CD4-positive, alpha-beta T cell treated with Interleukin-17A for 1 hour (primary cell): ENCODE data around the gene ZNF581.

Experiments
- DNase-seq: peaks from one replicate; pipeline ENCODE4 v3.0.0-alpha.2; 2020

The ZNF581 gene

DNA sequence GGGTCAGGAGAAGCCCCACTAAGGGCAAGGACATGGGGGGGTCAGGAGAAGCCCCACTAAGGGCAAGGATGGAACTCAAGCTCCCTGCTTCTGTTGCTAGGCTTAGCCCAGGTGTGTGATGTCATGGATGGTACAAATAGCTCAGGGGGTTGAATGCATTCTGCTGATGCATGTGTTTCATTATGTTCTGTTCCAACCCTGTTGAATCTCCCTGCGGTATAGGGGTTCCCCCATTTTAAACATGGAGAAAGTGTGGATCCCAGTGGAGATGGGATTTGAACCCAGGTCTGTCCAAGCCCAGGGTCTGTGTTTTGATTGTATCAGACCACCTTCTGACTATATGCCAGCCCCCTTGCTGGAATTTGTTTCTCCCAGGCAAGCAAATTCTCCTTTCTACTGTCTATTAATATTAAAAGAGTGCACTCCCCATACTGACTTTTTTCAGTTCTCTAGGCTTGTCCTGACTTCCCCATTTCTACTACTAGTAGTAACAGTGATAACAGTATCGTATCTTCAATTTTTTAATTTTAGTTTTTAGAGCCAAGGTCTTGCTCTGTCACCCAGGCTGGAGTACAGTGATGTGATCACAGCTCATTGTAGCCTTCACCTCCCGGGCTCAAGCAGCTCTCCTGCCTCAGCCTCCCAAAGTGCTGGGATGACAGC is 31.3 kb upstream of the ZNF581 start:
- DNase-seq = no peak

- DNase-seq = no peak
These were observed 30.1 kb upstream of the ZNF581 start for GRCh38 chr19:55613396-55613795.

DNA sequence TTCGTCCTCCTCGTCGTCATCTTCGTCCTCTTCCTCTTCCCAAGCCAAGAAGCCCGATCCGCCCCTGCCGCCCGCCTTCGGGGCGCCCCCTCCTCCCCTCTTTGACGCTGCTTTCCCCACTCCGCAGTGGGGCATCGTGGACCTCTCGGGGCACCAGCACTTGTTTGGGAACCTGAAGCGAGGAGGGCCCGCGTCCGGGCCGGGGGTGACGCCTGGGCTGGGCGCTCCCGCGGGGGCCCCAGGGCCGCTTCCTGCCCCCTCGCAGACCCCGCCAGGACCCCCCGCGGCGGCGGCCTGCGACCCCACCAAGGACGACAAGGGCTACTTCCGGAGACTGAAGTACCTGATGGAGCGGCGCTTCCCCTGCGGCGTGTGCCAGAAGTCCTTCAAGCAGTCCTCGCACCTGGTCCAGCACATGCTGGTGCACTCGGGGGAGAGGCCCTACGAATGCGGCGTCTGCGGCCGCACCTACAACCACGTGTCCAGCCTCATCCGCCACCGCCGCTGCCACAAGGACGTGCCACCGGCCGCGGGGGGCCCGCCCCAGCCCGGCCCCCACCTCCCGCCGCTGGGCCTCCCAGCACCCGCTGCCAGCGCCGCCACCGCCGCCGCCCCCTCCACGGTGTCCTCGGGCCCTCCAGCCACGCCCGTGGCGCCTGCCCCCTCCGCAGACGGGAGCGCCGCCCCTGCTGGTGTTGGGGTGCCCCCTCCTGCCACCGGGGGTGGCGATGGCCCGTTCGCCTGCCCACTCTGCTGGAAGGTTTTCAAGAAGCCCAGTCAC is 29.3 kb upstream of the ZNF581 start:
- no peak for DNase-seq

DNA sequence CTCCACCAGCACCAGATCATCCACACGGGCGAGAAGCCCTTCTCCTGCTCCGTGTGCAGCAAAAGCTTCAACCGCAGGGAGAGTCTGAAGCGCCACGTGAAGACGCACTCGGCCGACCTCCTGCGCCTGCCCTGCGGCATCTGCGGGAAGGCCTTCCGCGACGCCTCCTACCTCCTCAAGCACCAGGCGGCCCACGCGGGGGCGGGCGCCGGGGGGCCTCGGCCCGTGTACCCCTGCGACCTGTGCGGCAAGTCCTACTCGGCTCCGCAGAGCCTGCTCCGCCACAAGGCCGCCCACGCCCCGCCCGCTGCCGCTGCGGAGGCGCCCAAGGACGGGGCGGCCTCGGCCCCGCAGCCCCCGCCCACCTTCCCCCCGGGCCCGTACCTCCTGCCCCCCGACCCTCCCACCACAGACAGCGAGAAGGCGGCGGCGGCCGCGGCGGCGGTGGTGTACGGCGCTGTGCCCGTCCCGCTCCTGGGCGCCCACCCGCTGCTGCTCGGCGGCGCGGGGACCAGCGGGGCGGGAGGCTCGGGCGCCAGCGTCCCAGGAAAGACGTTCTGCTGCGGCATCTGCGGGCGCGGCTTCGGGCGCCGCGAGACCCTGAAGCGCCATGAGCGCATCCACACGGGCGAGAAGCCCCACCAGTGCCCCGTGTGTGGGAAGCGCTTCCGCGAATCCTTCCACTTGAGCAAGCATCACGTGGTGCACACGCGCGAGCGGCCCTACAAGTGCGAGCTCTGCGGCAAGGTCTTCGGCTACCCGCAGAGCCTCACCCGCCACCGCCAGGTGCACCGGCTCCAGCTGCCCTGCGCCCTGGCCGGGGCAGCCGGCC is 28.5 kb upstream of the ZNF581 start:
- DNase-seq = no peak

- no peak for DNase-seq
These were observed 27.7 kb upstream of the ZNF581 start for GRCh38 chr19:55615543-55616394.

DNA sequence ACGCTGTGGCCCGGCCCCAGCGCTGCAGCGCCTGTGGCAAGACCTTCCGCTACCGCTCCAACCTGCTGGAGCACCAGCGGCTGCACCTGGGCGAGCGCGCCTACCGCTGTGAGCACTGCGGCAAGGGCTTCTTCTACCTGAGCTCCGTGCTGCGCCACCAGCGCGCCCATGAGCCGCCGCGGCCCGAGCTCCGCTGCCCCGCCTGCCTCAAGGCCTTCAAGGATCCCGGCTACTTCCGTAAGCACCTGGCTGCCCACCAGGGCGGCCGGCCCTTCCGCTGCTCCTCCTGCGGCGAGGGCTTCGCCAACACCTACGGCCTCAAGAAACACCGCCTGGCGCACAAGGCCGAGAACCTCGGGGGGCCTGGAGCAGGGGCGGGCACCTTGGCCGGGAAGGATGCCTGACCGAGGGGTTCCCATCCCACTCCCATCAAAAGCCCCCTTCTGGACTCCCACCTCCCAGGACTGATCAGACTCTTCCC is 27.0 kb upstream of the ZNF581 start:
- DNase-seq = no peak

DNA sequence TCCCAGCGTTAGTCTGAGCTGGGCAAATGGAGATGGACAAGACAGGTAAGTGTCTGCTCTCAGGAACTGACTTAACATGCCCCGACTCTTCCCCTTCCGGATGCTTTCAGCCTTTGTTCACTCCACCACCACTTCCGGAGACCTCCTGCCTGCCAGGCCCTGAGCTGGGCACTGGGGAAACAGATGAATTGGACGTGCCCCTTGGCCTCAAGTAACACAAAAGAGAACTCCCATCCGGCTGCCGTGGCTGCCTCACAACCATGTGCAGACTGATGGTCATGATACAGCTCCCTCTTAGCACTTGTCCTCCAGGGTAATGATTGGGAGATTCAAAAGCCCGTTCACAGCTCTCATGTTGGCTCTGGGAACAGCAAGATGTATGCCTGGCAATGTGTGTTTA is 26.0 kb upstream of the ZNF581 start:
- DNase-seq = no peak

DNA sequence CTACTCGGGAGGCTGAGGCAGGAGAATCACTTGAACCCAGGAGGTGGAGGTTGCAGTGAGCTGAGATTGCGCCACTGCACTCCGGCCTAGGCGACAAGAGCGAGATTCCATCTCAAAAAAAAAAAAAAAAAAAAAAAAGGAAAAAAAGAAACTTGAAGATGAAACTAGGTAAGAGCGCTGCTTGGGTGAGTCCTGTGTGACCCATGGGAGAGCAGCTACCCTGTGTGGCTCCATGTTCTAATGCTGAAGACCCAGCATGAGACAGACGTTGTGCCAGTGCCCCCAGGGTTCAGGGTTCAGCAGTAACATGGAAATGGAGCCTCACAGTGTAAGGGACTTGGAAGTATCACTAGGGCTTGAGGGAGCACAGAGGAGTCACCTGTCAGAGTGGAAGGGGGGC is 25.0 kb upstream of the ZNF581 start:
- DNase-seq = no peak

DNA sequence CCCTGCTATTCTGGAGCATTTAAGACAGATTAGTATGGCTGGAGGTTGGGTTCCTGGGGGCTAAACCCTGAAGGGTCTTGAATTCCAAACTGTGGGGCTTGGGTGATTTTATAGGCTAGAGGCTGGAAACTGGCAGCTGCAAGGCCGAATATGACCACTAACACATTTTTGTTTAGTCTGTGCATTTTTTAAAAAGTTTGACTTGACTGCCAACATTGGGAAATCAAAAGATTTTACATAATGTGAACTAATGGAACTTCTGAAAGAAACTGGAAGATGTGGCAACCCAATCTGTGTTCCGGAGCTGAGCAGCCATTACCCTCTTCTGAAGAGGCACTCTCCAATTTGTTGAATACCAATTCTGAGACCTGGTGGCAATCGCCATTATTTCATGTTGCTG is 24.2 kb upstream of the ZNF581 start:
- no peak for DNase-seq

DNA sequence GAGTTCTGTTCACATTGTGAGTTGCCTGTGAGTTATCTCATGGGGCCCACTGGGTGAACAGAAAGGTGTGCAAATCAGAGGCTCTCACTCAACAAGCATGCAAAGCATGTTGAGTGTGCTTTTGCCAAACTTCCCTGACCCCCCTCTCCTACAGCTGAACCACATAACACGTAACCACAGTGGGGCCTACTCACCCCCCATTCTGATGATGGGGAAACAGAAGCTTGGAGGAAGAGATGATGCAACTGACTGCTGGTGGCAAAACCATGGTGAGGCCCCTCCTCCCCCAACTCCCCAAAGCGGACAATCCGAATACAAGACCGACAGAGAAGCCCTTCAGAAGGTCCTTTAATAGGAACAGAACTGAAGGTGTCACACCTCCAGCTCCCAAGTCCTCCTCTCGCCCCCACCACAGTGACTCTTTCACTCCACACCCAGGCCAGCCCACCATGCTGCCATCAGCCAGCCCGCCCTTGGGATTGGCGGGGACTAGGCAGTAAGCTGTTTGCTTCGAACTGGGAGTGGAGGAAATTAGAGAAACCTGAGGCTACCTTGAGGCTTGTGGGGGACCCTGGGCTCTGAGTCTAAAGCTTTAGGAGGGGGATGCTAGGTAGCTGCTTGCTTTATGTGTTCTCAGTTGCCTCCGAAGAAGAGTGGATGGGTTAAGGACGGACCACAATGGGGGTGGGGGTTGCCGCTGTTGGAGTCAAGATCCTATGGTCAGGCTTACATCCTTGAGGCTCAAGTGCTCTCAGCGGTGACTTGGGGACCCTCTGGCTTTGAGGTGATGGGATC is 22.8 kb upstream of the ZNF581 start:
- DNase-seq = peak; percentile 44

DNA sequence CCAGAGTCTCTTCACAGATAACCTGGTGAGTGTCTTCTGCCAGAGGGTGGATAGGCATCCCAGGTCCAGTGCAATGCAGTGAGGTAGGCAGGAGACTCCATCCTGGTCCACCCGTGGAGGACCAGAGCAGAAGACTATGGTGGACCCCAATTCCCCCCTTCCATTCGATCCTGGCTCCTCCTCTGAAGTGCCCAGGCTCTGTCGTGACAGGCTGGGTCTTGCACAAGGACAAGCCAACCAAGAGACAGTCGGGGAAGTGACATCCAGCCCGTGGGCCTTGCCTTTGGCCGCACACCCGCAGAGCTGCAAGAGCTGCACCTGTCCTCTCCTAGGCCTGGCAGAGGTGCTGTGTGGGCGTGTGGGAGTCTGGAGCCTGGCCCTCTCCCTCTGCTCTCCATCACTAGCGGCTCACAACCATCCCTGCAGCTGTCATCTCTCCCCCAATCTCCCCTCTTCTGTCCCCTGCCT is 22.2 kb upstream of the ZNF581 start:
- DNase-seq = no peak

- DNase-seq = no peak
These were observed 21.7 kb upstream of the ZNF581 start for GRCh38 chr19:55621673-55622231.

GRCh38 chr19:55622242-55622969 is 21.0 kb upstream of the ZNF581 start:
- DNase-seq = no peak

DNA sequence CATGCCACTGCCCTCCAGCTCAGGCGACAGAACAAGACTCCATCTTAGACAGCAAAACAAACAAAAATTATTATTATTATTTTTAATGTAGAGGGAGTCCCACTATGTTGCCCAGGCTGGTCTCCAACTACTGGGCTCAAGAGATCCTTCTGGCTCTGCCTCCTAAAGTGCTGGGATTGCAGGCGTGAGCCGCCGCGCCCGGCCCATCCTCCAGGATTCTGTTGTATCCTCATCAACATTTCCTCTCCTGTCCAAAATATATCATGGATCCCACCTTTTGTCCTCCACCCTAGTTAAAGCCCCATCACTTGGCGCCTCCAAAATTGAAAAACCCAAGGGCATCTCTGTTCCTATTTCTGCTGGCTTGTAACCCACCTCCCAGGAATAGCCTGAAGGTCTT is 20.3 kb upstream of the ZNF581 start:
- DNase-seq = no peak

DNA sequence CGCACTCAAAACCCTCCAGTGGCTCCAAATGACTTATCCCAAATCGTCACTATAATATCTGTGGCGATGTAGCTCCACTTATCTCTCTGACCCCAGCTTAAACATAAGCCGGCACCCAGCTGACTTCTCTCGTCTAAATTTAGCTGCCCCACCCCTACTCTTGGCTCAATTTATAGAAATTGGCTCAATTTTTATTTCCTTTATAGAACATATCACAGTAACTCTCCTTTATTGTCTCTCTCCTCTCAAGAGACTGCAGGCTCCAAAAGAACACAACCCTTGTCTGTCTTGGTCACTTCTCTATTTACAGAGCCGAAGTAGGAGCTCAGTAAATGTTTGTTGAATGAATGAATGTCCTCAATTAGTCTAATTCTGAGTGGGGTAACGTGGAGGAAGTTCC is 19.9 kb upstream of the ZNF581 start:
- DNase-seq = no peak

DNA sequence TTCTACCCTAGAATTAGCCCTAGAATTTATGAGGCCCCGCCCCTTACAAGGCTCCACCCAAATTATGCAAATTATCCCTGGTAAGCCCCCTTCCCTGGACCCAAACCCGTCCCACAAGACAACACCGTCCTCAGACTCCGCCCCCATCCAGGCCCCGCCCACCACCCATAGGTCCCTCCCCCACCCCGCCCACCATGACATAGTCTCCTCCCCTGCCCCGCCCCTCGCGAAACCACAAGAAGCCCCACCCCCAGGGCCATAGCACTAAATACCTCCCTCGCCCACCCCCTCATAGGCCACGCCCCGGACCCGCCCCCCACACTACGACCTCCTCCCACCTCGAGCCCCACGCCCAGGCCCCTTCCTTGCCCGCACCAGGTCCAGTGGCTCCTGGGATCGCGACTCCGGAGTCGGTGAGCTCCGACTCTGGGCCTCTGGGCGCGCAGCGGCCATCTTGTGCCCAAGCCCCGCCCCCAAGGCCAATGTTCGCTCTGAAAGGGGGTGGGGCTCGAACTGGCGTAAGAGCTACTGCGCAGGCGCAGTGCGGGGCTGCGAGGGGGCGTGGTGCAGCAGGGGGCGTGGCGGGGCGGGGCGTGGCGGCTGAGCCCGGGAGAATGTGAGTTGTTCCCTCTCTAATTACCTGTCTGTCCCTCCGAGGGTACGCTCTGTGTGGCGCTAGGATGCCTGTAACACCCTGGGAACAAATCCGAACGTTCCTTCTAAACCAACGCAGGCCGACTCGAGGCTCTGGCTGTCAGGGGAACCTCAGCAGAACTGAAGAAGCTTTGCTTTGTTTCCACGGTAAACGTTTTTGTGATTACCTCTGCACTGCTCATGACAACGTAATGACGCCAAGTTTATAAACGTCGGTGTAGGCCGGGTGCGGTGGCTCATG is 19.1 kb upstream of the ZNF581 start, which contains the start of gene ZNF784:
ZNF784 (minus strand) TSS at position 458 of the 895 bp plus-strand sequence; CDS start at position 453, 5 bp downstream.
- DNase-seq = peak; percentile 91

GRCh38 chr19:55625004-55625326 is 18.5 kb upstream of the ZNF581 start:
- DNase-seq = no peak

DNA sequence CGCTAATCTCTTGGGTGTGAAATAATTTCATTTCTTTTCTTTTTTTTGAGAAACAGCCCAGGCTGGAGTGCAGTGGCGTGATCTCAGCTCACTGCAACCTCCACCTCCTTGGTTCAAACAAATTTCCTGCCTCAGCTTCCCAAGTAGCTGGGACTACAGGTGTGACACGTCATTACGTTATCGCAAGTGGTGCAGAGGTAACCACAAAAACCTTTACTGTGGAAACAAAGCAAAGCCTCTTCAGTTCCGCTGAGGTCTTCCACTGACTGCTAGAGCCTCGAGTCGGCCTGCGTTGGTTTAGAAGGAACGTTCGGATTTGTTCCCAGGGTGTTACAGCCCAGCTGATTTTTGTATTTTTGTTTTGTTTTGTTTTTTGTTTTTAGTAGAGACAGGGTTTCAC is 17.1 kb upstream of the ZNF581 start:
- peak; percentile 86 for DNase-seq

DNA sequence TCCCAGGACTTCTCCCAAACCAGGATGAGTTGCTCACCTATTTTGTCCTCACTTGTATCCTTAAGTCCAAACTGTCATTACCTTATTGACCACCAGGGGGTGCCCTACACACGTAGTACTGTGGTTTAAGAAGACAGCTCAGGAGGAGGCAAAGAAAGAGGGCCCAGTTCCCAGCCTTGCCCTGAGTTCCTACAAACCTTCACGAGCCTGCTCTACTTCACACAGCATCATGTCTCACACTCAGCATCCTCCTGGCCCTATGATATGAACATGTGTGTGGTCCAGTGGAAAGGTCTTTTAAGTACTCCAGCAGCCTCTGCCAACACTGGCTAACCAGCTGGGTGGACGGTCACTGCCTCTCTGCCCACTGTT is 11.0 kb upstream of the ZNF581 start:
- DNase-seq = peak; percentile 94

DNA sequence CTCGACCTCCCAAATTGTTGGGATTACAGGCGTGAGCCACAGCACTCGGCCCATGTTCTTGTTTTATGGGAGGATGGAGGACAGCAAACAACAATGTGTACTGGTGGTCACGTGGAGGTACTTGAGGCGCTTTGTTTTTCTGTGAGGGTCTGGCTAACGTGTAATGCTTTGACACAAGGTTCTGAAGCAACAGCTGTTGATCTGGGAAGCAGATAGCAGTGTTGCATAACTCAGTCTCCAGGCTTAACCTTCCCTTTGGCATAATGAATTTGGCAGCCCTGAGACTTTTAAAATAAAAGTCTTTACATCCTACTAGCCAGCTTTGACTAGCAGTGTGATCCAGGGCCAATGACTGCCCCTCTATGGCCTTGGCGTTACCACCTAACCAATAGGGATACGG is 9.6 kb upstream of the ZNF581 start:
- DNase-seq = no peak
